Heart right ventricle (tissue), 16 donors: Measurements from ENCODE around the gene SLC6A6. TPM values are rescaled to one million over a fixed set of nuclear protein-coding genes. Genes with fewer than 3 reads are reported as not detected.
A peak's percentile ranks its signal among the peaks of the same experiment; 100 is the strongest.

Source experiments
- ATAC-seq, 8 donors: fragments of 200-7000 bp; cut with Tn5 transposase; one replicate each; pipeline ENCODE4 v1.9.1; 2020; ENCODE audit warnings: mild to moderate bottlenecking in 8 of 8, moderate library complexity in 8 of 8, moderate number of reproducible peaks in 1 of 8
- DNase-seq, 2 donors: peaks; one replicate each; pipeline ENCODE4 v3.0.0-alpha.2; 2020
- H3K27ac ChIP-seq, 10 donors: fragments of 200-600 bp; sonication (generic) in 2 of 10; one replicate each; pipeline versions ENCODE4 v1.5.0 to v1.8.0; 2020 to 2022; ENCODE audit warnings: mild to moderate bottlenecking in 3 of 10
- H3K27me3 ChIP-seq, 7 donors: fragments of 200-600 bp; one replicate each; pipeline ENCODE4 v1.8.0; 2021 to 2022; ENCODE audit warnings: mild to moderate bottlenecking in 2 of 7
- H3K36me3 ChIP-seq, 9 donors: fragments of 200-600 bp; sonication (generic) in 1 of 9; one replicate each; pipeline versions ENCODE4 v1.5.0 to v1.8.0; 2020 to 2022; ENCODE audit warnings: mild to moderate bottlenecking in 2 of 9
- H3K4me1 ChIP-seq, 9 donors: fragments of 200-600 bp; sonication (generic) in 1 of 9; one replicate each; pipeline versions ENCODE4 v1.5.0 to v1.8.0; 2020 to 2022; ENCODE audit warnings: mild to moderate bottlenecking in 4 of 9
- H3K4me3 ChIP-seq, 10 donors: fragments of 200-600 bp; sonication (generic) in 2 of 10; one replicate each; pipeline versions ENCODE4 v1.5.0 to v1.8.0; 2020 to 2022; ENCODE audit warnings: mild to moderate bottlenecking in 7 of 10, moderate library complexity in 2 of 10
- H3K9me3 ChIP-seq, 11 donors: fragments of 200-600 bp in 10 of 11; sonication (generic) in 2 of 11; one replicate each; pipeline versions ENCODE4 v1.5.0 to v1.8.0; 2013 to 2022; ENCODE audit warnings: mild to moderate bottlenecking in 2 of 11, control low read depth in 1 of 11, moderate library complexity in 1 of 11
- CTCF ChIP-seq, 9 donors: fragments of 200-600 bp; sonication (generic) in 2 of 9; IDR thresholded peaks; one replicate each; pipeline versions ENCODE4 v1.5.0 to v1.8.0; 2021 to 2022; ENCODE audit warnings: antibody characterized with exemption in 9 of 9, mild to moderate bottlenecking in 5 of 9, moderate library complexity in 1 of 9
- WGBS, 2 donors: extraction: QIAGEN DNeasy Blood & Tissue Kit; methylation state at CpG; one replicate each; pipeline ENCODE4 v1.1.7; 2013; ENCODE audit warnings: inconsistent platforms in 1 of 2; 5-methylcytosine and 5-hydroxymethylcytosine counted together
- intact Hi-C, 10 donors: fragments of 100-400 bp; cut with DNase I; formaldehyde crosslinking; loops; one replicate each; pipeline versions ENCODE4 v1.11.1 to v1.14.2; 2022
- polyA plus RNA-seq, 2 donors: library from polyadenylated mRNA; stranded (reverse); fragments of 200-250 nt; gene quantifications; one replicate each; pipeline ENCODE4 v1.2.3, GENCODE V29; 2013
- total RNA-seq, 10 donors: library from RNA; stranded (reverse); fragmentation: NEBNext Ultra II Directional in 3 of 10; extraction: Animal tissue kit (Norgen Biotek cat#: 25700) in 3 of 10; gene quantifications; one replicate each; pipeline versions ENCODE4 v1.2.1 to v1.2.4, GENCODE V29; 2021 to 2023
- donor health status: Arrhythmogenic right ventricular cardiomyopathy.
- donor health status: ischemic (EF 13 %, LVEDD 7.1; RV severe dilation, severe dysfunction).
- donor health status: healthy with polysubstance abuse.
- donor health status: DM: no; HTN: yes; CAD: no.
- donor health status: DM: no; HTN: no; CAD: no.
- donor health status: ischemic (EF 25% LVEDD 6.9; RV normal size, moderate dysfunction).
- donor health status: ischemic (EF 25% LVEDD 5.7; RV mildly dilated, moderate dysfunction).
- donor health status: healthy.
- donor health status: DM: yes; HTN: yes; CAD: no.
- donor health status: Ischemic cardiomyopathy.
- donor health status: ischemic (EF 35%, LVEDD 5.7; RV mildly dilated, moderate dysfunction).
- donor health status: nonischemic (EF 11% LVEDD 7.7; RV severe dilation, severe dysfunction).
- donor health status: DM: yes; HTN: yes; CAD: no.
- donor health status: PGD.
- donor health status: ischemic (EF 29% LVEDD 5.4; RV normal size, mild dysfunction).
- donor health status: nonischemic (EF 23%, LVEDD 6.1; RV moderate dilation, normal function).

The SLC6A6 gene
- total and polyA plus RNA-seq, 12 donors = 7.7 to 68.7 (median 44.0) TPM

GRCh38 chr3:14503706-14504065 is 101.3 kb downstream of the SLC6A6 start:
- no peak for DNase-seq
- Histone ChIP-seq H3K27me3 (no peaks in the 10 kb centered on the region), H3K36me3 (peaks cover 0 to 82% (median 10%) of the 10 kb centered on the region in 9 donors), H3K27ac (no peak overlapping the region), H3K9me3 (peaks cover 0 to 33% (median 11%) of the 10 kb centered on the region in 11 donors), H3K4me1 (peaks cover 0 to 4% (median 0%) of the 10 kb centered on the region in 9 donors), H3K4me3 (no peak overlapping the region)
- 93% methylated on average over 19 to 20 of the region's 20 CpGs for WGBS, 2 donors
- no peak for TF ChIP-seq CTCF (IDR thresholded peaks at IDR 0.05)
- intact Hi-C loops = loop anchor here in 2 of 10 donors (10.0 kb wide), 2 partner anchors 131 to 281 kb away; no protein-coding TSS in a partner anchor
- no peak for ATAC-seq

GRCh38 chr3:14505001-14505802 is 102.8 kb downstream of the SLC6A6 start:
- H3K4me1 ChIP-seq = peaks cover 0 to 11% (median 0%) of the 10 kb centered on the region in 9 donors
- H3K36me3 ChIP-seq = peaks cover 0 to 67% (median 10%) of the 10 kb centered on the region in 9 donors
- H3K9me3 ChIP-seq = peaks cover 0 to 26% (median 11%) of the 10 kb centered on the region in 11 donors
- H3K27ac ChIP-seq = no peak overlapping the region
- TF ChIP-seq CTCF (IDR thresholded peaks at IDR 0.05) = no peak
- WGBS, 2 donors = 81 to 84% methylated on average over 22 of the region's 22 CpGs
- intact Hi-C loops = loop anchor here in 2 of 10 donors (10.0 kb wide), 2 partner anchors 130 to 280 kb away; no protein-coding TSS in a partner anchor
- DNase-seq (no peak), ATAC-seq (peak in 1 of 8 donors; percentile 8)
- no peak overlapping the region for H3K4me3 ChIP-seq
- H3K27me3 ChIP-seq = no peaks in the 10 kb centered on the region

GRCh38 chr3:14505803-14506500 is 103.5 kb downstream of the SLC6A6 start:
- H3K36me3 ChIP-seq = peaks cover 0 to 61% (median 10%) of the 10 kb centered on the region in 9 donors
- no peak overlapping the region for H3K4me3 ChIP-seq
- peaks cover 0 to 23% (median 11%) of the 10 kb centered on the region in 11 donors for H3K9me3 ChIP-seq
- H3K27me3 ChIP-seq = no peaks in the 10 kb centered on the region
- TF ChIP-seq CTCF (IDR thresholded peaks at IDR 0.05) = no peak
- intact Hi-C loops = loop anchor here in 2 of 10 donors (10.0 kb wide), 2 partner anchors 129 to 279 kb away; no protein-coding TSS in a partner anchor
- WGBS, 2 donors = 76 to 86% methylated on average over 16 of the region's 16 CpGs
- peaks cover 0 to 11% (median 0%) of the 10 kb centered on the region in 9 donors for H3K4me1 ChIP-seq
- no peak overlapping the region for H3K27ac ChIP-seq
- ATAC-seq (peak in 1 of 8 donors; percentile 2), DNase-seq (no peak)

- DNase-seq (no peak), ATAC-seq (no peak)
- intact Hi-C loops = loop anchor here in 2 of 10 donors (10.0 kb wide), 2 partner anchors 128 to 278 kb away; no protein-coding TSS in a partner anchor
- Histone ChIP-seq H3K27me3 (no peaks in the 10 kb centered on the region), H3K27ac (no peak overlapping the region), H3K36me3 (peaks cover 0 to 61% (median 10%) of the 10 kb centered on the region in 9 donors), H3K9me3 (peaks cover 0 to 17% (median 11%) of the 10 kb centered on the region in 11 donors), H3K4me1 (peaks cover 0 to 12% (median 0%) of the 10 kb centered on the region in 9 donors), H3K4me3 (no peak overlapping the region)
- 88 to 90% methylated on average over 15 of the region's 15 CpGs for WGBS, 2 donors
- TF ChIP-seq CTCF (IDR thresholded peaks at IDR 0.05) = no peak
These were observed 104.4 kb downstream of the SLC6A6 start for GRCh38 chr3:14506626-14507304.
